AG09309 (cell line): ENCODE data around the gene PLXNA4.

Experiments used
- DNase-seq: peaks from one replicate; pipeline ENCODE4 v3.0.0-alpha.2; 2010; ENCODE audit warnings: low read depth
- H3K4me3 ChIP-seq: 2 replicates; pipeline ENCODE4 v1.5.1; 2011; ENCODE audit warnings: mild to moderate bottlenecking, low read depth, low read length, moderate library complexity; ENCODE audit not compliant: control insufficient read depth
- TF ChIP-seq, protein P1 (sequence below): IDR thresholded peaks from 2 replicates; pipeline ENCODE4 v1.5.1; 2011; ENCODE audit warnings: mild to moderate bottlenecking, low read depth, low read length, inconsistent platforms; ENCODE audit not compliant: insufficient read depth, control insufficient read depth; ENCODE audit errors: missing control alignments

The PLXNA4 gene

DNA sequence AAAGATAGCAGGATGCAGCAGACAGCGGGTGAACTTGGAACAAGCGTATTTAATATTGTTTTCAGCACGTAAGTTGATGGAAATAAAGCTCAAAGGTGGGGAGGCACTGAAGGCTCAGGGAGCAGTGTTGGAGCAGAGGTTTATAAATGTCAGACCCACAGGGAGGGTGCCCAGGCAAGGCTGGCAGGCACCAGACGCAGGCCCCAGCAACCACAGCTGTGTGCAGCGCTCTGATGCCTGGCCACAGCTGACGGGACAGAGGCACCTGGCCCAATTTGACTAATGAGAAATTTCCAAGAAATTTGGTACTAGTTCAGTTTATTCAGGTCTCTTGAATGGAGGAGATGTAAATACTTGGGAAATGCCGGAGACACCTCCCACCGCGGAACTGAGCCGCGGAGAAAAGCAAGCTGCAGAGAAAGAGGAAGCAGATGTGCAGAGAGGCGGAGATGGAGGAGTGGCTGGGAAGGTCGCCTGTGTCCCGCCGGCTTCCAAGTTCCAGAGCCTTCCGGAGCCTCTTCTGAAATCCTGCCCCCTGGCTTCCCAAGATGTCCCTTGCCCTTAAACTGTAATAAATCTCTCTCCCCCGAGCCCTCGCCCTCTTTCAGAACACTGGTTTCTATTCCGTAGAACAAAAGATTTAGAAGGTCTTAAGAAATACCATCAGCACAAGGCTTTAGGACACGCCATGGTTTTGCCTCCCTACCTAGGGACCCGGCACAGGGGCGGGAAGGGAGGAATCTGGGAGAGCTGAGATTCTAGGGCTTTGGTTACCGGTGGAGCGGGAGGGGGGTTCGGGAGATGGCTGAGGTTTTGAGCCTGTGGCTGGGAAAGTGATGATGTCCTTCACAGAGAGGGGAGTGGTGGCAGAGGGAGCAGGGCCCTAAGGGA is 38.4 kb upstream of the PLXNA4 start:
- TF ChIP-seq, protein P1, sequence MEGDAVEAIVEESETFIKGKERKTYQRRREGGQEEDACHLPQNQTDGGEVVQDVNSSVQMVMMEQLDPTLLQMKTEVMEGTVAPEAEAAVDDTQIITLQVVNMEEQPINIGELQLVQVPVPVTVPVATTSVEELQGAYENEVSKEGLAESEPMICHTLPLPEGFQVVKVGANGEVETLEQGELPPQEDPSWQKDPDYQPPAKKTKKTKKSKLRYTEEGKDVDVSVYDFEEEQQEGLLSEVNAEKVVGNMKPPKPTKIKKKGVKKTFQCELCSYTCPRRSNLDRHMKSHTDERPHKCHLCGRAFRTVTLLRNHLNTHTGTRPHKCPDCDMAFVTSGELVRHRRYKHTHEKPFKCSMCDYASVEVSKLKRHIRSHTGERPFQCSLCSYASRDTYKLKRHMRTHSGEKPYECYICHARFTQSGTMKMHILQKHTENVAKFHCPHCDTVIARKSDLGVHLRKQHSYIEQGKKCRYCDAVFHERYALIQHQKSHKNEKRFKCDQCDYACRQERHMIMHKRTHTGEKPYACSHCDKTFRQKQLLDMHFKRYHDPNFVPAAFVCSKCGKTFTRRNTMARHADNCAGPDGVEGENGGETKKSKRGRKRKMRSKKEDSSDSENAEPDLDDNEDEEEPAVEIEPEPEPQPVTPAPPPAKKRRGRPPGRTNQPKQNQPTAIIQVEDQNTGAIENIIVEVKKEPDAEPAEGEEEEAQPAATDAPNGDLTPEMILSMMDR = no peak

DNA sequence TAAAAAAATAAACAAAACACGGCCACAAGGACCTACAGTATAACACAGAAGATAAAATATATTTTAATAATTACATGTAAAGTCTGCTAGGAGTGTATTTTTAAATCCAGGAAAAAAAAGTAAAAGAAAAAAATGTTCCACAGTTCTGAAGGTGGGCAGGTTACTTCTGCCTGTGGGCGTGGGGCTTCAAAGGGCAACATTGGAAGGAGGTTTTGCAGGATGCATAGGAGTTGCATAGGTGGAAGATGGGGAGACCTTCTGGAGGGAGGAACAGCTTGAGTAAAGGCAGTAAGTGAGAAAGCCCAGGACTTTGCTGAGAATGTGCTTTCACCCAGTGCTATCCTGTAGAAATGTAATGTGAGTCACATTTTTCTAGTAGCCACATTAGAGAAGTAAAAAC is 37.5 kb upstream of the PLXNA4 start:
- DNase-seq = no peak
- TF ChIP-seq, protein P1 = no peak
- no peak overlapping the region for H3K4me3 ChIP-seq

More for the DNA sequence above, 38.4 kb upstream of the PLXNA4 start:
- peak overlapping the region; percentile 15 for H3K4me3 ChIP-seq
- no peak for DNase-seq

DNA sequence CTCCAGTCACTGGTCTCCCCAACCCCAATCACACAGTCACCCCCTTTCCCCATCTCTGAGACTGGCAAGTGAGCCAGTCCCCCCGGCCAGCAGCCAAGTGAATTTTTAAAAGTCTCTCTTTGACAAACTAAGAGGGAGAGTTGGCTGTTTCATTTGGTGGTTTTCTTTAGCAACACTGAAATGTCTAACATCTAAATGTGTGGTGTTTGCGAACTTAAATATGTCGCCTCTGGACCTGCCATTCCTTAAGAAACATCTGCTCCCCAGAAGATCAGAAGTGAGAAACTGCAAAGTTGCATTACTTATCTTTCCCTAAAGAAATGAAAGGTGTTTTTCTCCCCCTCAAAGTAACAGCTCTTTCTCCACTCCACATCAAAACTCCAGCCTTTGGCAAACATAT is 34.7 kb upstream of the PLXNA4 start:
- TF ChIP-seq, protein P1 = no peak
- H3K4me3 ChIP-seq = no peak overlapping the region
- DNase-seq = no peak

DNA sequence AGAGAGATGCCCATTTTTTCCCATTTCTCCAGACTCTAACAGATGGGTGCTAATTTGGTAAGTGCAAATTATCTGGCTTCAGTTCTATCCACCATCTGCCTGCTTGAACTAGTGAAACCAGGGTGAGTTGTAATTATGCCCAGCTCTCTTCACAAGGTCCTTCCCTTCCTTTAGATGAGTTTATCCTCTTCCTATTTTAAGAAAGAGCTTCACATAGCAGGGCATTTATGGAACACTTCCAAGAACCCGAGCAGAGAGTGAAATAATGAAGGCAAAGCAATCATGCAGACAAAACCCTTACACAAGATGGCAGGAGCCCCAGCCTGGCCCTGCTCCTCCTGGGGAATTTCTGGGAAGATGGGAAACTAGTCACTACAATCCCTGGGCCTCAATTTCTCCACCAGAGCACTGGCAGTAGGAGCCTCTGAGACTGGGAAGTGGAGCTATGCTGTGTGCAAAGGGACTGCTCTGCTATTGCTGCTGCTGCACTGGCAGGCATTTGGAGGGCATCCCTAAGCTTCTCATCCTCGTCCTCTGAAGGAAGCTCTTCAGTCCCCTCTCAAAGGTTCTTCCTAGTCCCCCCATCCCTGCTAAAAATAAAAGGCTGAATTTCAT is 33.7 kb upstream of the PLXNA4 start:
- TF ChIP-seq, protein P1 = no peak
- no peak overlapping the region for H3K4me3 ChIP-seq
- no peak for DNase-seq

DNA sequence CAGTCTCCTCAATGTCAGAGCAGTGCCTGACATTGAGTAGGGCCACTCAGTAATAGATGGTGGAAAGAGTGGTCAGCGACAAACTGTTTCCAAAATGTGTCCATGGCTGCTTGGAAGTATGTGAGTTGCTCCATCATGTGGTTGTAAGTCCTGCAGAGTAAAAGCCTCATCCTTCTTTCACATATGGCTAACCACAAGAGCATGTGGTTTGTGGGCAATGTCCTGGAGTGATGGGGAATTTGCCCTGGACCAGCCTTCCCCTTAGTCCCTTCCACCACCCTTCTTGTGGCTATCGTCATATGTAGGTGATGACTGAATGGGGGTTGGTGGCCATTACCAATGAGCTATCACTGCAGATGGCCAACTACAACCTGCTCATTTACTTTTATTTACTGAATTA is 33.0 kb upstream of the PLXNA4 start:
- H3K4me3 ChIP-seq = no peak overlapping the region
- TF ChIP-seq, protein P1 = no peak
- no peak for DNase-seq

DNA sequence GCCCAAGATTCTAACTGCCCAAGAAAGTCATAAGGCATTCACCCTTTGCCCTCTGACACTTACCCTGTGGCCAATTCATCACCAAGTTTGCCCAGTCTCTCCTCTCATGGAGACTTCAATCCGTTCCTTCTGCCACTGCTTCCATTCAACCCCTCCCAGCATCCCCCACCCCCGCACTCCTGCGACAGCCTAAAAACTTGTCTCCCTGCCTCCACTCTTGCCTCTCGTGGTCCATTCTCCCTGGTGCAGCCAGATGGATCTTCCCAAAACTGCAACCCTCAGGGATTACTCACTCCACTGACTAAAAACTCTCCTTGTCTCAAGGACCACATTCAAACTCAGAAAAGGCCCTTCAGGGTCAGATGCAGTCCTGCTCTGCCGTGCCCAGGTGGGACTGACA is 32.3 kb upstream of the PLXNA4 start:
- H3K4me3 ChIP-seq = no peak overlapping the region
- TF ChIP-seq, protein P1 = no peak
- no peak for DNase-seq
